GM12878 (cell line): ENCODE measurements around the gene CRX. TPM values are rescaled to one million over a fixed set of nuclear protein-coding genes. Genes with fewer than 3 reads are reported as not detected.

Experiments used
- ATAC-seq: fragments of 200-7000 bp; cut with Tn5 transposase; 3 replicates; pipeline ENCODE4 v1.9.1; 2020; ENCODE audit warnings: mild to moderate bottlenecking, moderate library complexity
- BruUV-seq: library from RNA; stranded (reverse); fragments of 400-500 nt; replicated peaks from 2 replicates; lab custom pipeline; 2021; lab: Mats Ljungman, UMichigan
- CTCF ChIA-PET: fragments of 300-600 bp; sonication (Branson Sonifier 250); formaldehyde crosslinking; extraction: SDS; loops from one replicate; lab custom pipeline; 2021; ENCODE audit warnings: inconsistent platforms; lab: Yijun Ruan, JAX
- POLR2A ChIA-PET: fragments of 350-600 bp; formaldehyde crosslinking; extraction: SDS; loops from one replicate; lab custom pipeline; 2021; ENCODE audit warnings: inconsistent platforms; lab: Charles Lee
- RAD21 ChIA-PET: fragments of 300-600 bp; sonication (Branson Sonifier 250); formaldehyde crosslinking; loops from one replicate; lab custom pipeline; 2023; ENCODE audit warnings: antibody characterized with exemption; ENCODE audit not compliant: unreplicated experiment; lab: Charles Lee
- SMC1A ChIA-PET: fragments of 300-600 bp; sonication (Branson Sonifier 250); formaldehyde crosslinking; loops from one replicate; lab custom pipeline; 2023; ENCODE audit not compliant: unreplicated experiment, uncharacterized antibody; lab: Charles Lee
- DNase-seq: peaks from one replicate; pipeline ENCODE4 v3.0.0-alpha.2; 2011; ENCODE audit warnings: low read depth, low spot score
- FAIRE-seq: peaks from 3 replicates; lab custom pipeline; 2011; peaks lifted over from hg19 to GRCh38; lab: Jason Lieb, UNC
- H2AFZ ChIP-seq: 2 replicates; pipeline ENCODE4 v1.6.0; 2011; ENCODE audit warnings: low read depth, low read length, control low read depth; ENCODE audit not compliant: control insufficient read depth
- H3K27ac ChIP-seq: 2 replicates; pipeline ENCODE4 v1.5.1; 2011; ENCODE audit warnings: control low read depth; ENCODE audit not compliant: control insufficient read depth, insufficient read depth
- H3K27me3 ChIP-seq, 2 experiments: replicated peaks in 1 of 2; 2 replicates each; pipeline versions ENCODE4 v1.6.0 to v1.6.1; 2011; ENCODE audit warnings: low read length in 1 of 2; ENCODE audit not compliant: control insufficient read depth in 2 of 2, insufficient read depth in 2 of 2
- H3K36me3 ChIP-seq, 2 experiments: 2 replicates each; pipeline ENCODE4 v1.5.1; 2011; ENCODE audit warnings: low read length in 1 of 2; ENCODE audit not compliant: control insufficient read depth in 2 of 2, insufficient read depth in 2 of 2
- H3K4me1 ChIP-seq: 2 replicates; pipeline ENCODE4 v1.6.1; 2011; ENCODE audit warnings: mild to moderate bottlenecking, low read length, moderate library complexity, mixed read lengths; ENCODE audit not compliant: control insufficient read depth, insufficient read depth
- H3K4me2 ChIP-seq: 2 replicates; pipeline ENCODE4 v1.6.0; 2011; ENCODE audit warnings: control low read depth; ENCODE audit not compliant: control insufficient read depth, insufficient read depth
- H3K4me3 ChIP-seq: fragments of 200-600 bp; sonication (generic); 2 replicates; pipeline ENCODE4 v1.5.1; 2016
- H3K79me2 ChIP-seq: 2 replicates; pipeline ENCODE4 v1.6.0; 2011; ENCODE audit warnings: low read length; ENCODE audit not compliant: control insufficient read depth, insufficient read depth
- H3K9ac ChIP-seq: 2 replicates; pipeline ENCODE4 v1.8.0; 2011; ENCODE audit warnings: low read length, control low read depth, mixed read lengths; ENCODE audit not compliant: control insufficient read depth, insufficient read depth
- H3K9me3 ChIP-seq: replicated peaks from 3 replicates; pipeline ENCODE4 v1.5.1; 2011; ENCODE audit warnings: mild to moderate bottlenecking, low read length; ENCODE audit not compliant: control insufficient read depth, insufficient read depth
- H4K20me1 ChIP-seq: 2 replicates; pipeline ENCODE4 v1.6.0; 2011; ENCODE audit not compliant: control insufficient read depth, insufficient read depth
- BCL3 ChIP-seq: IDR thresholded peaks from 2 replicates; pipeline ENCODE4 v1.6.1; 2011; ENCODE audit warnings: borderline replicate concordance, low read depth, mild to moderate bottlenecking, moderate library complexity, low read length; ENCODE audit not compliant: insufficient read depth, poor library complexity, severe bottlenecking
- BHLHE40 ChIP-seq, 2 experiments: fragments of 450-650 bp in 1 of 2; IDR thresholded peaks; 2 replicates each; pipeline ENCODE4 v1.6.1; 2011 to 2017; ENCODE audit warnings: low read depth in 2 of 2, borderline replicate concordance in 1 of 2, improper control_type of control experiment in 1 of 2, low read length in 1 of 2, mild to moderate bottlenecking in 1 of 2
- FOS ChIP-seq: IDR thresholded peaks from 3 replicates; pipeline ENCODE4 v1.6.1; 2011; ENCODE audit warnings: borderline replicate concordance; ENCODE audit not compliant: insufficient read length; ENCODE audit errors: extremely low read depth
- HDAC6 ChIP-seq: fragments of 200-600 bp; sonication (generic); IDR thresholded peaks from one replicate; pipeline ENCODE4 v1.8.0; 2017; ENCODE audit warnings: antibody characterized with exemption; ENCODE audit not compliant: unreplicated experiment
- MEF2A ChIP-seq: IDR thresholded peaks from 2 replicates; pipeline ENCODE4 v1.6.1; 2011; ENCODE audit warnings: low read depth, mild to moderate bottlenecking, low read length, moderate library complexity; ENCODE audit not compliant: insufficient read depth
- MEF2B ChIP-seq: fragments of 450-650 bp; IDR thresholded peaks from 2 replicates; pipeline ENCODE4 v1.6.1; 2018; ENCODE audit warnings: mild to moderate bottlenecking, moderate library complexity; ENCODE audit not compliant: partially characterized antibody, poor library complexity, severe bottlenecking
- MLLT1 ChIP-seq: fragments of 450-650 bp; IDR thresholded peaks from 2 replicates; pipeline ENCODE4 v1.6.1; 2016; ENCODE audit warnings: mild to moderate bottlenecking
- POLR2A ChIP-seq: IDR thresholded peaks from 2 replicates; pipeline ENCODE4 v1.6.1; 2011; ENCODE audit warnings: low read depth, mild to moderate bottlenecking, low read length
- SMC3 ChIP-seq: IDR thresholded peaks from 2 replicates; pipeline ENCODE4 v1.6.1; 2011; ENCODE audit warnings: low read length, improper control_type of control experiment, borderline replicate concordance
- SUZ12 ChIP-seq: fragments of 200-600 bp; sonication (generic); IDR thresholded peaks from one replicate; pipeline ENCODE4 v1.6.1; 2018; ENCODE audit warnings: antibody characterized with exemption, mild to moderate bottlenecking; ENCODE audit not compliant: unreplicated experiment
- ZNF622 ChIP-seq: fragments of 450-650 bp; IDR thresholded peaks from 2 replicates; pipeline ENCODE4 v1.6.1; 2017; ENCODE audit warnings: mild to moderate bottlenecking, inconsistent platforms
- ZSCAN29 ChIP-seq: fragments of 450-650 bp; IDR thresholded peaks from 2 replicates; pipeline ENCODE4 v1.6.1; 2017; ENCODE audit warnings: mild to moderate bottlenecking, moderate library complexity
- ZZZ3 ChIP-seq: IDR thresholded peaks from 2 replicates; pipeline ENCODE4 v1.6.1; 2011; ENCODE audit warnings: low read depth; ENCODE audit not compliant: control insufficient read depth, insufficient read length
- WGBS: methylation state at CpG from one replicate; pipeline ENCODE4 v1.1.6; 2016; ENCODE audit warnings: low lambda C conversion rate; ENCODE audit not compliant: insufficient replicate concordance, insufficient coverage; ENCODE audit errors: missing lambda C conversion rate; 5-methylcytosine and 5-hydroxymethylcytosine counted together
- in situ Hi-C: fragments of 300-500 bp; cut with MboI; formaldehyde crosslinking; loops from 9 replicates; pipeline ENCODE4 v1.14.3; 2018; ENCODE audit warnings: mixed read lengths
- intact Hi-C: fragments of 100-400 bp; cut with micrococcal nuclease; formaldehyde crosslinking; loops from one replicate; pipeline ENCODE4 v1.14.2; 2022; ENCODE audit not compliant: unreplicated experiment
- polyA plus RNA-seq, 11 experiments: library from polyadenylated mRNA; depleted of rRNA in 4 of 11; unstranded in 6 of 11; stranded (reverse) in 5 of 11; fragments of >200 nt; fragmentation: Nextera tagmentation in 4 of 11; fragmentation: Illumina TruSeq in 1 of 11; extraction: Ambion mirVana in 4 of 11; extraction: Trizol in 1 of 11; gene quantifications; 1 replicate in 1 of 11; 2 replicates in 10 of 11; pipeline versions ENCODE4 v1.2.1 to v1.2.3, GENCODE V29; 2011 to 2016; ENCODE audit warnings: inconsistent platforms in 2 of 11, missing spikeins in 2 of 11, low read depth in 1 of 11
- total RNA-seq, 4 experiments: library from RNA; depleted of rRNA in 3 of 4; stranded (reverse); fragments of >200 nt in 3 of 4; fragmentation: Illumina TruSeq in 1 of 4; extraction: Trizol in 1 of 4; gene quantifications; 2 replicates each; pipeline versions ENCODE4 v1.2.1 to v1.2.3, GENCODE V29; 2013 to 2021
- TF ChIP-seq, protein P1 (sequence below): fragments of 450-650 bp; IDR thresholded peaks from 2 replicates; pipeline ENCODE4 v1.6.1; 2018; ENCODE audit warnings: mild to moderate bottlenecking, low read depth, moderate library complexity; ENCODE audit not compliant: partially characterized antibody

Gene CRX
- total and polyA plus RNA-seq, 10 of the 15 experiments (the other 5 are each of a cell fraction or from before 2014, with no cell fraction given): not detected

DNA sequence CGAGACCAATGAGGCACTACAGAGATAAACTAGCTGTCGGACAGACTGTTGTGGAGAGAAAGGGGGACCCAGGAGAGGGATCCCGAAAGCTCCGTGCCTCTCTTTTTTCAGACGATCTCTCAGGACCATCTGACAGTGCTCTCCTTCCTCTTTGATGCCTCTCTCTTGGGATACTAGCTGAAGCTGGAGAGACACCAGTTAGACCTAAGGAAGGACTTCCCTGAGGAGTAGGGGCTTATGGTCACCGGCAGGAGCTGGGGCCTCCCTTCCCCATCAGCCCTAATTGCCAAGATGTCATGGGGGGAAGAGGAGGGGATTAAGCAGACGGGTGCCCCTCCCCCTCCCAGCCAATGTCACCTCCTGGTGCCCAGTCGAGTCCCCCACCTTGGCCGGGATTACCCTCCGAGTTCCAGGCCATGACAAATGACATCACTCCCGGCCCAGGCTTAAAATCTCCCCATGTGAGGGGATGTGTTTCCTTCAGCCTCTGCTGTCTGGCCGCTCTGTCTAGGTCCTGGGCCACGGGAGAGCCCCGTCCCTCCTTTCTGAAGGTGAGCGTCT, at the start of gene CRX (continued):
- no peak for TF ChIP-seq MLLT1
- no peak for TF ChIP-seq SUZ12
- TF ChIP-seq SMC3: no peak
- TF ChIP-seq MEF2B: no peak
- TF ChIP-seq ZSCAN29: no peak
- TF ChIP-seq BCL3: no peak
- no peak for TF ChIP-seq HDAC6

- RAD21 ChIA-PET: interaction anchor here (0.6 kb wide), 1 partner anchor 306 kb away, joined by 3 read pairs; no protein-coding TSS in a partner anchor
- H3K9ac ChIP-seq: no peak overlapping the region
- no TSS peak for BruUV-seq
- no peak overlapping the region for H3K4me2 ChIP-seq
- CTCF ChIA-PET: interaction anchor here (0.8 to 2.0 kb wide), 2 partner anchors 10 to 13 kb away, joined by 4 to 7 read pairs; no protein-coding TSS in a partner anchor
- H3K36me3 ChIP-seq: no peaks in the 10 kb centered on the region; a peak in 1 of 4 replicates
- peaks cover 18% of the 10 kb centered on the region for H3K79me2 ChIP-seq
- 47% methylated on average over 4 of the region's 4 CpGs for WGBS
- no peak overlapping the region for H3K27ac ChIP-seq
- in situ Hi-C loops: no loop called here
- SMC1A ChIA-PET: no interaction called here
- no peaks in the 10 kb centered on the region for H4K20me1 ChIP-seq
- POLR2A ChIA-PET: interaction anchor here (0.6 kb wide), 1 partner anchor 13 kb away, joined by 3 read pairs; no protein-coding TSS in a partner anchor
- DNase-seq (no peak), FAIRE-seq (no peak), ATAC-seq (no peak)
- H3K4me1 ChIP-seq: peaks cover 6% of the 10 kb centered on the region
- intact Hi-C loops: no loop called here
- no peak overlapping the region for H2AFZ ChIP-seq
- H3K9me3 ChIP-seq: no peaks in the 10 kb centered on the region
- no peak overlapping the region for H3K4me3 ChIP-seq
- H3K27me3 ChIP-seq: no peaks in the 10 kb centered on the region
- TF ChIP-seq ZNF622 (no peak), FOS (no peak), BCL3 (no peak), ZZZ3 (no peak), POLR2A (no peak), MEF2A (no peak), BHLHE40 (IDR thresholded peaks at IDR 0.05; ENCODE audit: borderline replicate concordance in 1 of 2, low read depth in 2 of 2, low read length in 1 of 2) (no peak)
- TF ChIP-seq, protein P1, sequence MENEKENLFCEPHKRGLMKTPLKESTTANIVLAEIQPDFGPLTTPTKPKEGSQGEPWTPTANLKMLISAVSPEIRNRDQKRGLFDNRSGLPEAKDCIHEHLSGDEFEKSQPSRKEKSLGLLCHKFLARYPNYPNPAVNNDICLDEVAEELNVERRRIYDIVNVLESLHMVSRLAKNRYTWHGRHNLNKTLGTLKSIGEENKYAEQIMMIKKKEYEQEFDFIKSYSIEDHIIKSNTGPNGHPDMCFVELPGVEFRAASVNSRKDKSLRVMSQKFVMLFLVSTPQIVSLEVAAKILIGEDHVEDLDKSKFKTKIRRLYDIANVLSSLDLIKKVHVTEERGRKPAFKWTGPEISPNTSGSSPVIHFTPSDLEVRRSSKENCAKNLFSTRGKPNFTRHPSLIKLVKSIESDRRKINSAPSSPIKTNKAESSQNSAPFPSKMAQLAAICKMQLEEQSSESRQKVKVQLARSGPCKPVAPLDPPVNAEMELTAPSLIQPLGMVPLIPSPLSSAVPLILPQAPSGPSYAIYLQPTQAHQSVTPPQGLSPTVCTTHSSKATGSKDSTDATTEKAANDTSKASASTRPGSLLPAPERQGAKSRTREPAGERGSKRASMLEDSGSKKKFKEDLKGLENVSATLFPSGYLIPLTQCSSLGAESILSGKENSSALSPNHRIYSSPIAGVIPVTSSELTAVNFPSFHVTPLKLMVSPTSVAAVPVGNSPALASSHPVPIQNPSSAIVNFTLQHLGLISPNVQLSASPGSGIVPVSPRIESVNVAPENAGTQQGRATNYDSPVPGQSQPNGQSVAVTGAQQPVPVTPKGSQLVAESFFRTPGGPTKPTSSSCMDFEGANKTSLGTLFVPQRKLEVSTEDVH: no peak
These were observed 45.2 kb upstream of the CRX start for GRCh38 chr19:47776568-47776967.
